Subcutaneous abdominal adipose tissue (tissue), 5 donors: ENCODE data around the gene EDAR.

ENCODE experiments used
- H3K27ac ChIP-seq: one replicate; pipeline ENCODE4 v1.7.0; 2013; ENCODE audit warnings: low read depth, mild to moderate bottlenecking, inconsistent platforms, low read length, moderate library complexity
- H3K27me3 ChIP-seq, 5 donors: one replicate each; pipeline ENCODE4 v1.7.0; 2013; ENCODE audit warnings: low read length in 5 of 5, inconsistent platforms in 1 of 5; ENCODE audit not compliant: control insufficient read depth in 5 of 5, insufficient read depth in 4 of 5
- H3K36me3 ChIP-seq, 5 donors: one replicate each; pipeline ENCODE4 v1.7.0; 2013; ENCODE audit warnings: low read length in 5 of 5; ENCODE audit not compliant: control insufficient read depth in 5 of 5, insufficient read depth in 5 of 5
- H3K4me1 ChIP-seq, 5 donors: one replicate each; pipeline ENCODE4 v1.7.0; 2013; ENCODE audit warnings: low read length in 5 of 5, mild to moderate bottlenecking in 3 of 5, moderate library complexity in 1 of 5; ENCODE audit not compliant: control insufficient read depth in 5 of 5, insufficient read depth in 5 of 5
- H3K4me3 ChIP-seq, 5 donors: one replicate each; pipeline ENCODE4 v1.7.0; 2013; ENCODE audit warnings: low read length in 5 of 5, low read depth in 1 of 5
- H3K9ac ChIP-seq, 5 donors: one replicate each; pipeline ENCODE4 v1.7.0; 2013; ENCODE audit warnings: low read length in 5 of 5, mild to moderate bottlenecking in 4 of 5, moderate library complexity in 3 of 5
- H3K9me3 ChIP-seq, 5 donors: one replicate each; pipeline ENCODE4 v1.7.0; 2013; ENCODE audit warnings: low read length in 5 of 5; ENCODE audit not compliant: control insufficient read depth in 5 of 5
- donor health status: healthy.
- donor health status: healthy.
- donor health status: healthy.
- donor health status: healthy.
- donor health status: healthy.

The EDAR gene

DNA sequence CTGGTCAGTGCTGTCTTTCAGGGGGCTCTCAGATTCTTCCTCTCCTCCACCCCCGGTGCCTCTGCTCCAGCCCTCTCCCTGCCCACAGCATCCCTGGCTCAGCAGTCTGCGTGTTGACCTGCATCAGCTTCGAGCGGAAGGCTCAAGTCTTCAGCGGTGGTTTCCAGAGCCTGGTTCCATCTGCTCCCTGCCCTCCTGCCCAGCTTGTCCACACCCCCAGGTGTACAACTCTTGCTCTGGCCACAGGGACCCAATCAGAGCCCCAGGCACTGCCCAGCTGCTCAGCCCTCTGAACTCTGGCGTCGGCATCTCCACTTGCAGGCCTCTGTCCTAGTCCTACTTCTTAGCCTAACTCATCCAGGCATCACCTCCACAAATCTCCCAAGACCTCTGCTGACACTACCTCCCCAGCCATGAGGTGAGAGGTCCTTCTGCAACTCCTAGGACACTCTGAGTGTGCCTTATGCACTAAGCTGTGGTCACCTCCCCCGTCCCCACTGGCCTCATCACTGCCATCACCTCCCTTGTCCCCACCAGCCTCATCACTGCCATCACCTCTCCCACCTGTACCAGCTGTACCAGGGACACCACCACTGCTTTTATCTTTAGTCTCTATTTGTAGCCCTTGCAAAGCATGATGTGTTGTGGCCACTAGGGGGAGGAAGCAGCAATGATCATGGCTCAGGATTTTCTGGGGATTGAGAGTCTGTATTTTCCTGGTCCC lies 60.9 kb downstream of the EDAR start:
- H3K9ac ChIP-seq, result no peak overlapping the region
- no peak overlapping the region for H3K4me3 ChIP-seq
- peaks cover 0 to 10% (median 3%) of the 10 kb centered on the region in 5 donors for H3K27me3 ChIP-seq
- no peaks in the 10 kb centered on the region for H3K36me3 ChIP-seq
- peaks cover 0 to 4% (median 0%) of the 10 kb centered on the region in 5 donors for H3K4me1 ChIP-seq
- H3K27ac ChIP-seq, result no peak overlapping the region
- no peaks in the 10 kb centered on the region for H3K9me3 ChIP-seq

DNA sequence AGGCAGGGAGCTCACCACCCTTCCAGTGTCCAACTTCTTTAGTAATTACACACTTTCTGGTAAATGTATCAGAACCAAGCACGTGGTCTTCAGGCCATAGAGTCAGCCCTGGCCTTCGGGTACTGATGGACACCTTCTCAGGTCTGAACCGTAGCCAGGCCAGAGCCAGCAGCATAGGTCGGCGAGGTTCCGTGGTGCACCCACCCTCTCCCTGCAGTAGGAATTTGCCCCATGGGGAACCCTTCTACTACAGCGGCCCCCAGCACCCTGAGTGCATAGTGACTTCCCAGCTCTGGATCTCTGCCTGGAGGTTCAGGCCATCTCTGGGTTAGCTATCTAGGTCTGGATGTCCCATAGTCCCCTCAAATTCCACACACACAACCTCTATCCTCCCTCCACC lies 61.6 kb downstream of the EDAR start:
- H3K27me3 ChIP-seq, result peaks cover 0 to 10% (median 3%) of the 10 kb centered on the region in 5 donors
- no peaks in the 10 kb centered on the region for H3K36me3 ChIP-seq
- no peak overlapping the region for H3K9ac ChIP-seq
- H3K4me3 ChIP-seq, result no peak overlapping the region
- H3K27ac ChIP-seq, result no peak overlapping the region
- H3K4me1 ChIP-seq, result peaks cover 0 to under 1% (median 0%) of the 10 kb centered on the region in 5 donors
- no peaks in the 10 kb centered on the region for H3K9me3 ChIP-seq

- Histone ChIP-seq H3K27me3 (peaks cover 0 to 10% (median 3%) of the 10 kb centered on the region in 5 donors), H3K4me3 (no peak overlapping the region), H3K27ac (no peak overlapping the region), H3K9me3 (no peaks in the 10 kb centered on the region), H3K9ac (no peak overlapping the region), H3K36me3 (no peaks in the 10 kb centered on the region), H3K4me1 (no peaks in the 10 kb centered on the region)
These were observed 62.2 kb downstream of the EDAR start for GRCh38 chr2:108926561-108927380.

DNA sequence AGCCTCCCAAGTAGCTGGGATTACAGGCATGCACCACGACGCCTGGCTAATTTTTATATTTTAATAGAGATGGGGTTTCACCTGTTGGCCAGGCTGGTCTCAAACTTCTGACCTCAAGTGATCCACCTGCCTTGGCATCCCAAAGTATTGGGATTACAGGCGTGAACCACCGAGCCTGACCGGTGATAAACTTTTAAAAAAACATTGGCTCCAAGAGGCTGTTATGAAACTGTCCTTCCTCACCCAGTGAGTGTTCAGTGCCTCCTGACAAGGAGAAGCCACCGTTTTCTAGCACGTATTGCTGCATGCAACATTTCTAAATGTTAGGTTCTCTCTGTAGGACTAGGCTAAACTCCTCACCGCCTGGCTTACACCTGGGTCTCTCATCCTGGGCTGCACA lies 63.3 kb downstream of the EDAR start:
- H3K9me3 ChIP-seq, result no peaks in the 10 kb centered on the region
- H3K27me3 ChIP-seq, result peaks cover 0 to 10% (median 3%) of the 10 kb centered on the region in 5 donors
- no peak overlapping the region for H3K4me3 ChIP-seq
- no peaks in the 10 kb centered on the region for H3K36me3 ChIP-seq
- H3K4me1 ChIP-seq, result no peaks in the 10 kb centered on the region
- no peak overlapping the region for H3K9ac ChIP-seq
- no peak overlapping the region for H3K27ac ChIP-seq

DNA sequence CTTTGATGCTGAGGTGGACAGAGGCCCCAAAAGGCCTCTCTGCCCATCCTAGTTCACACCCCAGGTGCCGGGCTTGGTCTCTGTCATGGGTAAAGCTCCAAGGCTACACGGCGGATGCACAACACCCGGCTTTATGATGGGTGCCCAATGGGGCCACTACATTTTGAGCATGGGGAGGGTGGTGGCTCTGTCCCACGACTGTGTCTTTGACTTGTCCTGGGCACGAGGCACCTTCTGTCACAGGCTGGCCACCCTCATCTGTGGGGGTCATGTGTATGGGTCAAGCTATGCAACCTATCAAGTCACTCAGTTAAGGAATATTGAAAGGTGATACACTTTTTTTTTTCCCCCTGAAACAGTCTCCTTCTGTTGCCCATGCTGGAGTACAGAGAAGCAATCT lies 63.7 kb downstream of the EDAR start:
- H3K9me3 ChIP-seq, result no peaks in the 10 kb centered on the region
- H3K4me3 ChIP-seq, result no peak overlapping the region
- H3K27ac ChIP-seq, result no peak overlapping the region
- no peak overlapping the region for H3K9ac ChIP-seq
- H3K36me3 ChIP-seq, result no peaks in the 10 kb centered on the region
- H3K27me3 ChIP-seq, result peaks cover 0 to 6% (median 3%) of the 10 kb centered on the region in 5 donors
- no peaks in the 10 kb centered on the region for H3K4me1 ChIP-seq

DNA sequence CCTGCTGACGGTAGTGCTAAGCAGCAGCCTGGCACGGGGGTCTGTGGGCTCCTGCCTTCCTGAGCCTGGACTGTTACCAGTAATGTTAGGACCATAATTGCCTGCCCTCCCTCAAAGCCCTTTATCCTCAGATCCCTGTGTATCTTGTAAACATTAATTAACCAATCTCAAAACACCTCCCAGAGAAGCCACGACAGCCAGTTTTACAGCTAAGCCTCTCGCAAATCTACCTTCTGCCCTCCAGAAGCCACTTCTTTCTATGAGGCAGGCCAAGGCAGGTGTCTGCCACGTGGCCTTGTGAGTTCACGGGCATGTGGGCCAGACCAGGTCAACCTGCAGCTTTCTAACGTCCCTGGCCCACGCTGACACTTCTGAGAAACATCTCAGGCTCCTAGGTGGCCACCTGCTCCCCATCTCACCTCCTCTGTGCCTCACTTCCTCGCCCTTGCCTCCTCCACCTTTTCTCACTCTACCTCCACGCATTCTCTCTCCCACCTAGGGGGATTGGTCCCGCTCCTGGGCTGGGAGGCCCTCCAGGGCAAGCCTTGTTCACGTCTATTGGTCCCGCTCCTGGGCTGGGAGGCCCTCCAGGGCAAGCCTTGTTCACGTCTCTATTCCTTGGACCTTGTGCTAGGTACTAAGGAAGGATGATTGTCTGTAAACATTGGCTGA lies 64.3 kb downstream of the EDAR start:
- H3K4me3 ChIP-seq, result no peak overlapping the region
- H3K9ac ChIP-seq, result no peak overlapping the region
- no peaks in the 10 kb centered on the region for H3K36me3 ChIP-seq
- H3K27me3 ChIP-seq, result peaks cover 0 to 4% (median 2%) of the 10 kb centered on the region in 5 donors
- H3K27ac ChIP-seq, result no peak overlapping the region
- H3K4me1 ChIP-seq, result no peaks in the 10 kb centered on the region
- no peaks in the 10 kb centered on the region for H3K9me3 ChIP-seq

DNA sequence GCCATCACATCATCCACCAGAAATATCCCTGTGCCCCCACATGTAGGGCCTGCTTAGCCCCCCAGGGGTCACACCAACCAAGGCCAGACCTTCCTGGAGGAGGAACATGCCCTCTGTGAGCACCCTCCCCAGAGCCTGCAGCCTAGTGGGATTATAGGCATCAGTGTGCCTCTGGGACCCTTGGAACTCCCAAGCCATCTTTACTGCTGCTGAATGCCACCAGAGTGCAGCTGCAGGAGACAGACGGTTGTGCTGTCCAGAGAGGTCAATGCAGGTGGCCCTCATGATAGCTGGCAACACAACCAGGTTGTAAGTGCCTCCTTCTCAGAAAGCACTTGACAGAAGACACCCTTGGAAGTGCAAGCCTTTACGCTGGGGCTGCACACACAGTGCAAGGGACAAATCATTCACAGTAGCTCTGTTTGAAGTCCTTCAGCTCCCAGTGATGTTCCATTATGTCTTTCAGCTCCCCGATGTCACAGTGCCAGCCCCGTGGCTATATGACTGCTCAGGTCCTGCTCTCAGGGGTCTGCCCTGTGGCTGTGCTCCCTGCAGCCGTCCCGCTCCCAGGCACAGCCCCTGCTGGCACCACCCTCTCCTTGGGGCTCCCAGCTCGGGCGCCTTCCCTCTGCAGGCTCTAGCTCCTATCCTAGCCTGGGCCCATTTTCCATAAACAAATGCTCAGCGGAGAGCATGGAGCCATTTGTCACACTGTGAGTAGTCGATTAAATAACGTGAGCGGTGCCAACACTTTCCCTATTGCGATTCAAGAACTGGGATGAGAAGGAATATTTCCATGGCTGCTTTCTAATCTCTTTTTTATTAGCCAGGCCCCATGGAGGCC lies 65.1 kb downstream of the EDAR start:
- Histone ChIP-seq H3K27ac (no peak overlapping the region), H3K9me3 (no peaks in the 10 kb centered on the region), H3K4me1 (no peaks in the 10 kb centered on the region), H3K36me3 (no peaks in the 10 kb centered on the region), H3K9ac (no peak overlapping the region), H3K27me3 (peaks cover 0 to 4% (median 2%) of the 10 kb centered on the region in 5 donors), H3K4me3 (no peak overlapping the region)

DNA sequence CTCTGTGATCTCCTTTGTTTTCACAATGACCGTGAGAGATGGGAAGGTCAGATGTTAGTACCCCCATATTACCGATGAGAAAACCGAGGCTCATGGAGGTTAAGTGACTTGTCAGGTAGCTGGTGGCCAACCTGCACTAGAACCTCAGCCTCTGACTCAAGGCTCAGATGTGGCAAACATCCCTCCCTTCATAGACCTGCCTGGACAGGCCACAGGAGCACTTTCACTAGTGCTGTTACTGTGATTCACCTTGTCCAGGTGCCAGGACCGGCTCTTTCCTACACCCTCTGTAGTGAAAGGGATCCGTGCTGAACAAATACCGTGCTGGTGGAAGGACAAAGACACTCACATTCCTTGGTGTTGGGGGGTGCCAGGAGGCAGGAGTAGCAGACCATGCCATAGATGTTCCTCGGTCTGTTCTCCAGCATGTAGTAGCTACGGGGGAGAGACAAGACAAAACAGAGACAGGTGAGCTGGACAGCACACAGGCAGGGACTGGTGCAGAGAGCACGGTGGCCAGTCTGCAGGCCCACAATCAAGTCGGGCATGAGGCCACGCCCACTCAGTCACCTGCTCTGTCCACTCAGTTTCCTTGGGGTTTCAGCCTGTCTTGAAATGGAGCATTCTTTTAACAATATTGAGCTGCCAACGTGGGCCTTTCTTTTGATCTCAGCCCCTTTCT lies 65.9 kb downstream of the EDAR start:
- Histone ChIP-seq H3K9me3 (no peaks in the 10 kb centered on the region), H3K27ac (no peak overlapping the region), H3K27me3 (peaks cover 0 to 6% (median 2%) of the 10 kb centered on the region in 5 donors), H3K36me3 (no peaks in the 10 kb centered on the region), H3K4me3 (no peak overlapping the region), H3K9ac (no peak overlapping the region), H3K4me1 (no peaks in the 10 kb centered on the region)
